ENCODE results near the gene SMIM36.
"Not testable (repeated sequence)": the region's sequence is repeated elsewhere in the genome, so short reads cannot be mapped to it uniquely, and the experiment has no call there.

Gene SMIM36

GRCh38 chr17:55410722-55411462 lies 100.4 kb downstream of the SMIM36 start:
- DNase-seq, result no peak

- no peak for DNase-seq
Measured at GRCh38 chr17:55409030-55409800, 102.0 kb downstream of the SMIM36 start.

GRCh38 chr17:55407641-55408566 lies 103.3 kb downstream of the SMIM36 start:
- no peak for DNase-seq

- no peak for DNase-seq
Measured at GRCh38 chr17:55405600-55405999, 105.7 kb downstream of the SMIM36 start.

GRCh38 chr17:55404197-55404596 lies 107.1 kb downstream of the SMIM36 start:
- DNase-seq, result not testable (repeated sequence)

DNA sequence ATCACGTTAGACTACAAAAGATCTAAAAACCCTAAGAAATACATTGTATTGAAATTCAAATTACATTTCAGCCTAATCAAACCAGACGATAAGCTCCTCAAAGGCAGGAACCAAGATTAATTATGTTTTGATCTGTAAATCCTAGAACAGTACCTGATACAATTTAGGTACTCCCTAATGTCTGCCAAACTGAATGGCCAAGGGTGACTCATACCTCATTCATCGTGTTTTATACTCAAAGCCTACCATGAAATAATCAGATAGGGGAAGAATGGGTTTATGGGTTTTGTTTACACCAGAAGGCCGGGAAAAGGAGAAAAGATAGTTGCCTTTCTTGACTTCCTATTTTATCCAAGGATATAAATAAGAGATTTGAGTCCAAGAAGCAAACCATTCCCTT lies 108.9 kb downstream of the SMIM36 start:
- no peak for DNase-seq

Measured in activated effector memory CD4-positive, alpha-beta T cell treated with anti-CD3 and anti-CD28 coated beads, Interleukin-2, amount 50 U/mL, for 16 hours (primary cell).